Activated gamma-delta T cell treated with Interleukin-2 at 50 U/mL for 16 hours (primary cell): ENCODE results near the gene PDZRN4.

Source experiments
- DNase-seq: peaks from one replicate; pipeline ENCODE4 v3.0.0-alpha.2; 2020

PDZRN4 gene

DNA sequence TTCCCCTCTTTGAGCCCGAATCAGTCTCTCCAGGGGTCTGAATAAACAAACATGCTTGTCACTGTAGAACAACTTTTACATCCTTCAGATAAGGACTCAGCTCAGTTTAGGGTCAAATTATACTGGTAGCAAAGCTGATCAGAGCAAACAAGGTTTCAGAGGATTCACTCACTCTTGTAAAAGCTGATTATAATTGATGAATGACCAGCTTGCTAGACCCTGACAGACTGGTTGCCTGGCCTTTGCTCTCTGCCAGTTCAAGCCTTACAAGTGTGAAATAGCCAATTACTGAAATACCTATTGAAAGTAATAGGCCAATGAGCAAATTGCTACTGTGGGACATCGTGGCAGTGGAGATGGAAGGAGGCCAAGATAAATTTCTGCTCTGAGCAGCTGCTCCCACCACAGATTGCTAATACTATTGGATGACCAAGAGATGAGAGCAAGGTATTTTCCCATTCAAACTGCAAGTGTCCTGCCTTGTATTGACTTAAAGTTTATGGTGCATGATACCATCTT, 177.6 kb downstream of the PDZRN4 start:
- DNase-seq = no peak

DNA sequence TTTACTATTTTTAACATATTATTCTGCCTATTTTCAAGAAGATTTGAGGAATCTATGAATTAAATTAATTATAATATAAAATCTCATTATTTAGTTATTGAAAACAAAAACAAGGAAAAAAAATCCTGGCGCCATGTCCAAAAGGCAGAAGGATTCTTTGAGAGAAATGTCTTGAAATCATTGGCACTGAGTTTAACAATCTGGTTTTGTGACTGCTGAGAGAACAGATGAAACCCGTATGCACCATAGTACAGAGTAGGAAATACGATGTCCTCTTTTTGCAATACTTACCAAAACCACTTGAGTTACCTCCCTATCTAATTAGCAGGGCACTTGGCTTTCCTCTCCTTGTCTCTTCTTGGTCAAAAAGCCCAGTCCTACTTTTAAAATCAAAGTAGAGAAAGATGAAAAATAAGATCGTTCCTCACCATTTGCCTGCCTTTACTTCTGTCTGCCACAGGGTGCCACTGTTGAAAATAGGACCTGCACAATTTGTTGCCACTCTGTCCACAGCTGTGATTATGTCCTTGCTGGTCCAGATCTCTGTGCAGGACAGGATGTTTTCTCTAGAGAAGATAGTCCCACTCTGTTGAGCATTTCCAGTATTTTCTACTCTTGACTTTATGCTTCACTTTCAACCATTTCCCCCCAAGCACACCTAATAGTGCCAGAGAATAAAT, 179.7 kb downstream of the PDZRN4 start:
- DNase-seq = no peak

DNA sequence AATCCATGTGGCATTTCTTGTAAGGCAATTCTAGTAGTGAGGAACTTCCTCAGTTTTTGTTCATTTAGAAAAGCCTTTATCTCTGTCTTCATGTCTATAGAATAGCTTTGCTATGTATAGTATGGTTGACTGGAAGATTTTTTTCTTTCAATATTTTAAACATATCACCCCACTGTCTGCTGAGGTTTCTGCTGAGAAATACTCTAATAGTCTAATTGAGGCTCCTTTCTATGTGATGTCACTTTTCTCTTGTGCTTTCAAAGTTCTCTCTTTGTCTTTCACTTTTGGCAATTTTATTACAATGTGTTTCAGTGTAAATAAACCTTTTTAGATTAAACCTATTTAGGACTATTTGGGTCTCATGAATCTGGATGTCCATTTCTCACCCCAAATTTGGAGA, 192.8 kb downstream of the PDZRN4 start:
- no peak for DNase-seq

DNA sequence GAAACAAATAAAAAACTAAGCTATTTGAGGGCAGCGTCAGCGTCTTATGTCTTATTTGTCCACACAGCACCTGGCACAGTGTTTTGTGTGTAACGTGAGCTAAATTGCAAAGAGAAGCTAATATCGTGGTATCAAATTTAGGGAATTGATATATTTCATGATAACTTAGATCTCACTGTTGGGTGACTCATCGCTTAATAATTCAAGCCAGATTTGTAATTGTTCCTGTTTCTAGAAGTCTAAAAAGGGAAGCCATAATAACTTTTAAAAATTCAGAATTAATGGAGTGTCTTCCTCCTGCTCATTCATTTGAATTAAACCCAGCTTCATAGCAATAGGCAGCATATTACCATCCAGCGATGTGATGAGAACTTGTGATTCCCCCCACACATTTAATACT, 214.7 kb downstream of the PDZRN4 start:
- no peak for DNase-seq

DNA sequence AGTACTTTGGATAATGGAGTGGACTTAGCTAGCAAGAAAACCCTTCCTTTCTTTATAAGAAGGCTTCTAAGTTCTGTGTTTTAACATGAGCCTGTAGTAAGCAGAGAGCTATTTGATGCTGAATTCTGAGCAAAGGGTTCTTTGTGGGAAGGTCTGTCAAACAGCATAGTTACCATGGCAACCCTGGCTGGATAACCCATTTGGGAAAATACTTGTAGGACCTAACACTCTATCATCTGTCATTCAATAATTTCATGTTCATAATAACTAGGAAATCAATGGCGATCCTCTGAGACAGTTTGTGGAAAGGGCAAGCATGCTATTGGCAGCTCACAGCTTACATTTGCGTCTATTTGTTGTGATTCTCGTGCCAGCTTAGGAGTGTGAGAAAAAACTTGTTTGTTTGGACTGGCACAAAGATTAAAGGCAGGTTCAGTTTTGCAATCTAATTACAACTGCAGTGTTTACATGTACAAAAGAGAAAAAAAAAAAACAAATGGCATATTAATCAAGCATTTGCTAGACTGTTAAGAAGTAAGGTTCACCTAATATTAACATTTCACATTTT, 219.2 kb downstream of the PDZRN4 start:
- DNase-seq = no peak

DNA sequence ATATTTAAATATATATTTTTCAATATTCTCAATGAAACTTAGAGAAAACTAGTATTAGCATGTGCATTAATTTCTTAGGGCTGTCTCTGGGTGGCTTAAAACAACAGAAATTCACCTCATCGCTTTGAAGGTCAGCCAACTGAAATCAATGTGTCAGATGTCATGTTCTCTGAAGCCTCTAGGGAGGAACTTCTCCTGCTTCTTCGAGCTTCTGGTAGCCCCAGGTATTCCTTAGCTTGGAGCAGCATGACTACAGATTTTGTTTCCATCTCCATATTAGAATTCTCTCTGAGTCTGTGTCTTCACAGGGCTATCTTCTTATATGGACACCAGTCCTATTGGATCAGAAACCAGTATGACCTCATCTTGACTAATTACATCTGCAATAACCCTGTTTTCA, 221.5 kb downstream of the PDZRN4 start:
- no peak for DNase-seq

DNA sequence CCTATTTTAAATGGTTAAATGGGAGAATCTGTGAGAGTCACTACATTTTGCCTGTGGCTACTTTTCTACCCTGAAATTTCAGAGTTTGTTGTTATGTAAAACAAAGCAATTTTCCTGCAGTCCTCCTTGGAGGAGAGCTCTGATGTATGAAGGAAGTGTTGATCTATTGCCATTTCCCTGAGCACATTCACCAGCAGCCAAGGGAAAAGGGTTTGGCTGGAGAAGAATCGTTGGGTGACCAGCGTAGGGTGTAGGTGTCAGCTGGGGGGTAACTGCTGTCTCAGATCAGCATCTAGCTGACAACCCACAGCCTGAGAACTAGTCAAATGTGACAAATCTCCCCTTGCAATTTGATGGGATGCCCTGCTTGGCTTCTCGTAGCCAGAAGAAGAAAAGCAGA, 230.5 kb downstream of the PDZRN4 start:
- DNase-seq = no peak

DNA sequence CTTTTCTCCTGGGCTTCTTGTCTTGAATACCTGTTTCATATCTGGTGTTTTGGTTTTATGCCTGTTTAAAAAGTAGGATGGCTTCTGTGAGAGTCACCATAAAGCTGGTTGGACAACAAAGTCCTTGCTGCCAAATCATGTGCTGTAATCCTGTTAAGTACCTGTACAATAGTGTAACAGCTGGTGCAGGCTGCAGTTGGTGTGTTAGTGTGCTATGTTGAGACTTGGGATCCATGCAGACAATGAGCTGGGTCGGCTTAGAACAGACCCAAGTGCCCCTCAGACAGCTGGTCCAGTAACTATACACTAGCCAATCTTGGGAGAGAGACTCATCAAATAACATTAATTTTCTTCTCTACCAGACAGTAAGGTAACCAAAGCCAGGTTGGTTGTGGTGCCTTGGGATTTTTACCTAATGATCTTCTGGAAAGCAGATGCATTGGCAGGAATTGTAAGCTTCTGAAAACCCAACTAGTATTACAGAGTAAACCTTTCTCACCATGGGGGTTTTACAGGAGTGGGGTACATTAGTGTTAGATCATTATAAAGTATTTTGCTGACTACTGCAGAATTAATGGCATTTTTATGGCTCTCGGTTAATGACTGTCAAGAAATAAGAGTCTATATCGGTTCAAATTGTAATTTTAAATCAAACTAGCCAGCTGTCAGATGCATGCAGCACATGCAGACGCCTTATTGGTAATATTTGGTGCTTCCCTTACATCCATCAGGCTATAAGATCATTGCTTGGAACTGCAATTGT, 231.2 kb downstream of the PDZRN4 start:
- no peak for DNase-seq

DNA sequence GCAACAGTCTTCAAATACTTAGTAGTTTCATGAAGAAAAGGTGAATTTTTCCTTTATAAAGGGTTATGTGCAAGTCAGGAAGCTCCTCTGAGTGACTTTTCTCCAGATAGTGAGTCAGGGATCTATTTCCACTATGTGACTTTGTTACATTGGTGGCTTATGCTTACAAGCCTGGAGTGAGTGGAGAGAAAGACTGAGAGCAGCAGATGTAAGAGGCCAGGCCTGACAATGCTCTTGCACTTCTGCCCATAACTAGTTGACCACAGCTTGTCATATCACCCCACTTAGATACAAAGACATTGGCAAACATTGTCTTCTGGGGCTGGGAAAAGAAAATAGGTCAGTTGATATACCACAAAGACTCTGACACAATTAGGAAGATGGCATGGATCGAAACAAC, 236.5 kb downstream of the PDZRN4 start:
- DNase-seq = no peak

DNA sequence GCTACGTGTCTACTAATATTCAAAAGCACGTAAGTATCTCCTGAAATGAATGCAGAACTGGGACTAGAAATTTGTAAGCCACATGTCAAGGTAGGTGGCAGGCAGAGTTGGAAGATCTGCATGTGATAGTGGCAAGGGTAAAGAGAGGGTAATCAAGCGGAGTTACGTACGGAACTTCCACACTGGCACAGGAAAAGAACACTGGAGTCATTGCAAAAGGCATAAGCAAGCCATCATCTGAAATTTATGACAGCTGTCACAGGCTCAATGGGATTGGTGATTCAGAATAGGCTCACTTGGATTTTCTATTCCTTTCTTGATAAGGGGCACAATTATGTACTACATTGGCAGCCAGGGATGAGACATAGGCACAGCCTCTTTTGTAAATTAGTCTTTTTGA, 245.3 kb downstream of the PDZRN4 start:
- no peak for DNase-seq

DNA sequence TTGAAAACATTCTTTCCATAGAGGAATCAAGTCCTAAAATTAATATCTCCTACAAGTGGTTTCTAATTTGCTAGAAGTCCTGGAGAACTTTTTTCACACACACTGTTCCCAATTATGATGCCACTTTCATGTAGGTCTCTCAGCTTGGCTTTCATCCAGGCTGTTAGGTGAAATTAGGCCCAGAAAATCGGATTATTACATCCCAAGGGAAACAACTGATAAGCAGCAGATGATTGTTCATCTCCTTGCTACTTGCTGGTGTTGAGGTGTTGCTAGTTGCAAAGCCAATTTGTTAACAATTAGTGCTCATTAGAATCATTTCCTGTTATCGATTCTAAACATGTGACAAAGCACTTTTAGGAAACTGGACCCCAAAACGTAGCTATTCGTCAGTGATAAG, 248.0 kb downstream of the PDZRN4 start:
- DNase-seq = no peak

DNA sequence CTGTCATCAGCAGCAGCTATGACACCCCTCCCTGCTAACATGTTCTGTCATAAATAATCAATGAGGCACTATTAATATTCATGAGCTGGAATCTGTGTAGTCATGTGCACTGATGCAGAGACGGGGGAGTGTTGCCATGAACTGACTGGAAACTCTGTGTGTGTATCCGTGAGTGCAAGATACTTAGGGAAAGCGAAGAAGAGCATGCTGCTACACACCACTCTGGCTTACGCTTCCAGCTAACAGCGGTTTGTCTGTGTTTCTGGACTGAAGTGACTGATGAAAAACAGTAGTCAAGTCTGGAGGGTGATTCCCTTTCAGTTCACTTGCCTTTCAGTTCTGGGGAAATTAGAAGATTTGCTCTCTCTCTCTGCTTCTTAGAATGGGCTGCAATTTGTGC, 249.4 kb downstream of the PDZRN4 start:
- no peak for DNase-seq

DNA sequence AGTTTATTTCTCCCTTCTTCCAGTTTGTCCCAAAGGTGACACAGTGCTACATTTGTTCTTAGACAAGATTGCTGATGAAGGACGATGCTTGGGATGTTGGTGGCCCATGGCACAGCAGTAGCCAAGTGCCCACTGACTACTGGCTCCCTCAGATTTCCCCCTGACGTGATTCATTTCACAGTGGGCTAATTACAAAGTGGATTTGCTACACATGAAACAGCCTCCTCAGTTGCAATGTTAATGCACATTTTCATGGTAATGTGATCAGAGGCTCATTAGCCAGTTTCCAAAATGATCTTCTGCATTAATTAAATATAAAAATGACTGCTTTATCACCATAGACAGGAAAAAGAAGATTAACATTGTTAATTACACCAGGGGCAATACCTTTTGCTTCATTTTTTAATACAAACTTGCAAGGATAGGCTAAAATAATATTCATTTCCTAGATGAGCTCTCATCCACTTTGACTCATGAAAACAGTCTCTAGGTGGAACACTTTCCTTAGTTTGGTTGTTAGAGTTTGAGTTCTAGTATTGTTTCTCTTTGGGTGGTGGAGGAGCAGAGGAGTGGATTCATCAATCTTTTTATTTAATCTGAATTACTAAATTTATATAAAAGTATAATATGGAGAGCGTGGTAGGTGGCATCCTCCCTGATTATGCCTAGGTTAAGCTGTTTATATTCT, 250.9 kb downstream of the PDZRN4 start:
- DNase-seq = no peak

DNA sequence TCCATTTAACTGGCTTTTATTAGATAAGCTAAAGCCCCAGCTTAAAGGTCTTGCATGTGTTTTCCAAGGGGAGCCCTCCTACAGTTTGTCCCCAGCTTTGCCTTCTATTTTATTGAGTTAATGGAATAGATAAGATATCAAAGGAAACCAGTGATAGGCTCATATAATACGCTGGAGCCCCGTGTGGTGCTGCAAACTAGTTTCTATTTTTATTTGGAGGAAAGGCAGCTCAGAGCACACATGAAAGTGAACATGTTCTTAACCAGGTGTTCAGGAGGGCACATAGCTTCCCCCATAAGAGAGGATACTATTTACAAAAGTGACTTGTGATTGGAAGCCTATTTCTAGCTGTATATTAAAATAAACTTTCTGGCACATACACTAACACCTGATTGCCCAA, 251.7 kb downstream of the PDZRN4 start:
- DNase-seq = no peak

DNA sequence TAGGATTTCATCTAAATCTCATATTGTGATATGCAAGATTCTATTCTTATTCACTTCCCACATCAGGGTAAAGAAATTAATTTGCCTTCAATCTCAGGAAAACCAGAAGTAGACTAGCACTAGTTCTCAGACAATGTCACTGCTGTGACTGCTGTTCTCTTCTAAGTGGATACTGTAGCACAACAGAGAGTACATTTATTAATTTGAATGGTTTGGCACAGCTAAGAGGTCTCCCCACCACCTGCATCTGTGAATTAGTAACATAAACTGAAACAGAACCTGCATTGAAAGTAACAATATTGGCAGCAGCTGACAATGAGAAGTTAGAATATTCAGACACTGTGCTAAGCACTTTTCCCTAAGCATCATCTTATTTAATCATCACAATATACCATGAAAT, 253.1 kb downstream of the PDZRN4 start:
- no peak for DNase-seq

DNA sequence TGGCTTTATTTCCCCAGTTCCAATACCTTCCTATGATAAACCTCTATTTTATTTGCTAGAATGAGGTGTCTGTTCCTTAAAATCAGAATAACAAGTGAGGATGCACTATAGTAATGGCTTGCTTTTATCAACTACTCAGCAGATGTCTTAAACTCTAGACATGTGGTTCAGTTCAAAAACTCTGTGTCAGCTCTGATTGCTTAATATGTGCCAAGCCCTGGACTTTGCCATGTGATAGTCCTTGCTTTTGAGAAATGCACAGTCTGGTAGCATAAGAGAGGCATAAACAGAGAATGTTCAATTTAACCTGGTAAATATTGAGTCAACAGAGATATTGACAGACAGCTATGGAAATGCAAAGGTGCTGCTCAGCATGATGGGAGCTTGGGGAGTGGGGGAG, 254.8 kb downstream of the PDZRN4 start:
- DNase-seq = no peak

DNA sequence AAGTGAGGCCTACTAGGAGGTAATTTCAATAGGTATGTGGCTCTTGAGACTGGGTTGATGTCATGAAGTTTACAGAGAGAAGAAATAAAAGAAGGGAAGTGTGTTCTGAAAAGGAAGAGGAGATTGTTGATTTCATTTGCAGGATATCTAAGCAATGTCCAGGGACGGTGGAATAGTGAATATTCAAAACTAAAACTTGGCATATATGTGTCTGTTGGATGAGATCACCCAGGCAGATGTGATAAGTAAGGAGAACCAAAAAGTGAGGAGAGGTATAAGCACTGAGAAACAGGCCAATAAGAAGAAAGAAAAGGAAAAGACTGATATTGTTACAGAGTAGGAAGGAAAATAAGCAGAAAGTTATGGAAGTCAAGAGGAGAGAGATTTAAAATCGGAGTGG, 255.6 kb downstream of the PDZRN4 start:
- no peak for DNase-seq

DNA sequence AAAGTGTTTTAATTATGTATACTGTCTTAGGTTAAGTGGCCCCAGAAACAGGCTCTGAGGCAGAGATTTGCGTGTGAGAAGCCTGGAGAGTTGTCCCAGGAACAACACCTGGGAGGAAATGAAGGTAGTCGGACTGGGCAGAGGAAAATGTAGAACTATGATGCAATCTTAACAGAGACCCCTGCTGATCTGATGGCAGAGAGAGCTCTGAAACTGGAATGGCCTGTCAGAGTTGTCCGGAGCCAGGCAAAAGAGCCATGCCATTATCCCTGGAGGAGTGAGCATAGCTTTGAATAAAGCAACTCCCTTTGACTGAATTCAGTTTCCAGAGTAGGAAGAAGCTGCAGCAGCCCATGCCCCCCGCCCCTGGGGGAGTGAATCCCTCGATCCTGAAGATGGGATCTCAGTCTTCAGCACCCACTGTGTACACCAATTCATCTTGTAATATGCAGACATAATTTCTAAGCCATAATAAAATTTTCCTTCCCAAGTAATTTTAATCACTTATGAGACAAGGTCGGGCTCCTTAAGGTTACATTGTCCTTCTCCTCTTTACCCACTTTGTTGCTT, 264.8 kb downstream of the PDZRN4 start:
- no peak for DNase-seq

DNA sequence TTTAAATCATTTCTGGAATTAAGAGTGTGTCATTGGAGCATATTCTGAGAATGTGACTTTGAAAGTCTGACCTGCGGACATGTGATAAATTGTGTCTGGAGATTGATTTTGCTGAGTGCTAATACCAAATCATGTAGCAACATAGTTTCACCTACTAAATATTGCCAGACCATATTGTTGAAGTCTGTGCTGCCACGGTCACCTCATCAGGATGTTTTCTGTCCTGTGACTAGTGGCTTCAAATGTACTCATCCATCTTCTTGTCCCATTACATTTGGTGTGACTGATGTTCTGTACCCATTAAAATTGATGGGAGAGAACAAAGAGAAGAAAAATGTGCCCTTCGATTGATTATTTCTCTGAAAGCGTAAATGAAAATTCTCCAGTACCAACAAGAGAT, 265.3 kb downstream of the PDZRN4 start:
- no peak for DNase-seq

DNA sequence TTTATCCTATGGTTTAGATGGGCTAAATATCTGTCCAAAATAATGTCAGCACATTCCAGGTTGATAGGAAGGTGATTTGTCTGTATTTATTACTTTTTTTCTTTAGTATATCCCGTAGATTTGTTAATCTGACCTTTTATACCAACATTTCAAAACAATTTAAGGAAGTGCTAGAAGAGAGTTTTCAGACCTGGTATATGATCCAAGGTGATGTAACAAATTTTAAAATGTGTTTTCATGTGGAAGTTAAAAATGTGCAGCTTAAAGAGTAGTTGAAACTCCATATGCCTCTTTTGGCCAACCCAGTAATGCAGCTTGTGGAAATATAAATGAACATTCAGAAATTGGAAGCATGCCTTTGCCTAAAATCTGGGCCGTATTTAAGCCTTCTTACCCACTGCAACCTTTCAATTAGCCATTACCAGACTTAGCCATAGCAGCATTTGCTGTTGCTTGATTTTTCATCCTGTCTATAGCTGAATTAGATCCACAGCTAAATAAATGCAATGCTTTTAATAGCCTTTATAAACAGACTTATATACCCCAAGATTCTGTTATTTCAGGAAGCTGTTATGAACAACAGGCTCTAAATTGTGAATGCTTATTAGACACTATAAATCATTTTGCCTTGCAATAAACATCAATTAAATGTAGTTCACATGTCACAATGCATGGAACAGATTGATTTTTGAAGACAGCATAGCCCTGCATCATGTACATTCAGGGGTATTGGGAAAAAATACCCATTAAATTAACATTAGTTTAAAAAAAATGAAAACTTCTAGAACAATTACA, 271.2 kb downstream of the PDZRN4 start:
- no peak for DNase-seq

DNA sequence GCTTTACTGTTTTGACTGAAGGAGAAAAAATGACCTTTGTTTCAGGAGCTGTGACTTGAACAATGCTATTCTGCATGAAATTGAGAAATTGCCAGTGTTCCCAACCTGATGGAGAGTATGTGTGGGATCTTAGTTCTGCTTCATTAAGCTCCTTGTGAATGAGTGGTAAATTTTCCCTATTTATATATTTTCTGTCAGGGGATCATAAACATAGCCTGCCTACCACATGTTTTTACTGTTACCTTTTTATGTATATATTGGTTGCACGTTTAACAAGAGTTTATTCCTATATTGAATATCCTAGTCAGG, 271.7 kb downstream of the PDZRN4 start:
- no peak for DNase-seq

DNA sequence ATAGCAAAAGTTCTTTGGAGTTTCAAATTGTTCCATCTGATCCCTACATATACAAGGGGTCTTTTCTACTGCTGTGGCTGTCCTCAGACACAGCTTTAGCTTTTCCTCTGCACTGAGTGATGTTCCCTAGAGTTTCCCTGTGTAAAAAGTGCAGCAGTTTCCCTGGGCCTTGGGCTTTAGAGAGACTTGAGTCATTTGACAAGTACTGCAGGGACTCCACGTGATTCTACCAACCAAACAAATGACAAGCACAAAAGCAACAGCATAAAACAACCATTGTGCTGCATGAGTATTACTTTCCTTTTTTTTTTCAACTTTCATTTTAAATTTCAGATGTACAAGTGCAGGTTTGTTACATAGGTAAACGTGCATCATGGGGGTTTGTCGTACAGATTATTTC, 272.8 kb downstream of the PDZRN4 start:
- no peak for DNase-seq

DNA sequence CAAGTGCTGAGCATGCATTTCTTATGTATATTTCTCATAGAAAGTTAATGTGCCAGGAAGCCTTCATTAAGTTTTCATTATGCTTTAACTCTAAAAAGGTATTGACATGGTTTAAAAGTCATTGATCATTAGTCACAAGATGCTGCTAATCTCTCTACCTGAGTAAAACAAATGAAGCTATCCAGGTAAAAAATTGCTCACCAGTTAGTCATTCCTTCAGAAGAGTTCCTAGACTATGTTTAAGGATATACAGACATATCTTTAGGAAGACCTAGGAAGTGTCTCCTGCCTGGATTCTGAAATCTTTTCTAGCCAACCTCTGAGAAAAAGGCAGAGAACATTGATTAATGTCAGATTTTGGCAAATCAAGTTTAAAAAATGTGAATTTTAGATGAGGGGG, 274.2 kb downstream of the PDZRN4 start:
- no peak for DNase-seq
